ENCODE results near the gene RHCE. TPM values are rescaled to one million over a fixed set of nuclear protein-coding genes. Genes with fewer than 3 reads are reported as not detected.

Gene RHCE
- total and polyA plus RNA-seq, 2 experiments from 2014 or later, result 0.15 to 0.17 TPM

DNA sequence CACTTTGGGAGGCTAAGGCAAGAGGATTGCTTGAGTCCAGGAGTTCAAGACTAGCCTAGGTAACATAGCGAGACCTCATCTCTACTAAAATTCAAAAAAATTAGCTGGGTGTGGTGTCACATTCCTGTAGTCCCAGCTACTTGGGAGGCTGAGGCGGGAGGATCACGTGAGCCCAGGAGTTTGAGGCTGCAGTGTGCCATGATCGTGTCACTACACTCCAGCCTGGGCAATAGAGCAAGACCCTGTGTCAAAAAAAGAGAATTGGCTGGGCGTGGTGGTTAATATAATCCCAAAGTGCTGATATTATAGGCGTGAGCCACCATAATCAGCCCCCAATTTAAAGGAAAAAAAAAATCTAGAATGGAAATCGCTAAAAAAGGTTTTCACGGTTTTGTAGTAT lies 17.0 kb upstream of the RHCE start:
- no peak overlapping the region for H3K4me3 ChIP-seq
- H3K27ac ChIP-seq (ENCODE audit: low read depth), result no peak overlapping the region
- Mint-ChIP-seq H3K36me3 (ENCODE audit: low read depth) (no peaks in the 10 kb centered on the region), H3K4me1 (no peaks in the 10 kb centered on the region; the same call in 2 of the 3 replicates), H3K9me3 (no peaks in the 10 kb centered on the region), H3K27me3 (ENCODE audit: insufficient read depth, low read depth, poor library complexity) (no peaks in the 10 kb centered on the region), H3K27ac (no peak overlapping the region), H3K4me3 (no peak overlapping the region)
- no peaks in the 10 kb centered on the region for H3K9me2 ChIP-seq (ENCODE audit: insufficient read depth)
- H3K4me1 ChIP-seq (ENCODE audit: insufficient read depth), result no peaks in the 10 kb centered on the region
- H3K79me2 ChIP-seq (replicated peaks; ENCODE audit: insufficient read depth), result peaks cover 61% of the 10 kb centered on the region
- H2AFZ ChIP-seq, result no peak overlapping the region
- DNase-seq (ENCODE audit: low spot score), result no peak
- no peak for TF ChIP-seq STAT1 (IDR thresholded peaks at IDR 0.05; ENCODE audit: unreplicated experiment)
- no peak for TF ChIP-seq NANOG (IDR thresholded peaks at IDR 0.05; ENCODE audit: borderline replicate concordance)
- TF ChIP-seq EZH2phosphoT487 (IDR thresholded peaks at IDR 0.05; ENCODE audit: unreplicated experiment), result no peak
- TF ChIP-seq JUNB (IDR thresholded peaks at IDR 0.05; ENCODE audit: unreplicated experiment), result no peak
- no peak for TF ChIP-seq ZNF114 (CRISPR knock-in tag; IDR thresholded peaks at IDR 0.05)
- TF ChIP-seq POLR2AphosphoS5 (IDR thresholded peaks at IDR 0.05; ENCODE audit: low read depth), result no peak
- no peak for TF ChIP-seq CREB1 (CRISPR knock-in tag; IDR thresholded peaks at IDR 0.05; ENCODE audit: low read depth)
- TF ChIP-seq EZH2 (IDR thresholded peaks at IDR 0.05; ENCODE audit: low read depth, unreplicated experiment), result no peak
- TF ChIP-seq, protein P1, sequence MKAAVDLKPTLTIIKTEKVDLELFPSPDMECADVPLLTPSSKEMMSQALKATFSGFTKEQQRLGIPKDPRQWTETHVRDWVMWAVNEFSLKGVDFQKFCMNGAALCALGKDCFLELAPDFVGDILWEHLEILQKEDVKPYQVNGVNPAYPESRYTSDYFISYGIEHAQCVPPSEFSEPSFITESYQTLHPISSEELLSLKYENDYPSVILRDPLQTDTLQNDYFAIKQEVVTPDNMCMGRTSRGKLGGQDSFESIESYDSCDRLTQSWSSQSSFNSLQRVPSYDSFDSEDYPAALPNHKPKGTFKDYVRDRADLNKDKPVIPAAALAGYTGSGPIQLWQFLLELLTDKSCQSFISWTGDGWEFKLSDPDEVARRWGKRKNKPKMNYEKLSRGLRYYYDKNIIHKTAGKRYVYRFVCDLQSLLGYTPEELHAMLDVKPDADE (IDR thresholded peaks at IDR 0.05), result no peak
- no peak for TF ChIP-seq ZNF331 (CRISPR knock-in tag; IDR thresholded peaks at IDR 0.05; ENCODE audit: low read depth)
- TF ChIP-seq, protein P2, sequence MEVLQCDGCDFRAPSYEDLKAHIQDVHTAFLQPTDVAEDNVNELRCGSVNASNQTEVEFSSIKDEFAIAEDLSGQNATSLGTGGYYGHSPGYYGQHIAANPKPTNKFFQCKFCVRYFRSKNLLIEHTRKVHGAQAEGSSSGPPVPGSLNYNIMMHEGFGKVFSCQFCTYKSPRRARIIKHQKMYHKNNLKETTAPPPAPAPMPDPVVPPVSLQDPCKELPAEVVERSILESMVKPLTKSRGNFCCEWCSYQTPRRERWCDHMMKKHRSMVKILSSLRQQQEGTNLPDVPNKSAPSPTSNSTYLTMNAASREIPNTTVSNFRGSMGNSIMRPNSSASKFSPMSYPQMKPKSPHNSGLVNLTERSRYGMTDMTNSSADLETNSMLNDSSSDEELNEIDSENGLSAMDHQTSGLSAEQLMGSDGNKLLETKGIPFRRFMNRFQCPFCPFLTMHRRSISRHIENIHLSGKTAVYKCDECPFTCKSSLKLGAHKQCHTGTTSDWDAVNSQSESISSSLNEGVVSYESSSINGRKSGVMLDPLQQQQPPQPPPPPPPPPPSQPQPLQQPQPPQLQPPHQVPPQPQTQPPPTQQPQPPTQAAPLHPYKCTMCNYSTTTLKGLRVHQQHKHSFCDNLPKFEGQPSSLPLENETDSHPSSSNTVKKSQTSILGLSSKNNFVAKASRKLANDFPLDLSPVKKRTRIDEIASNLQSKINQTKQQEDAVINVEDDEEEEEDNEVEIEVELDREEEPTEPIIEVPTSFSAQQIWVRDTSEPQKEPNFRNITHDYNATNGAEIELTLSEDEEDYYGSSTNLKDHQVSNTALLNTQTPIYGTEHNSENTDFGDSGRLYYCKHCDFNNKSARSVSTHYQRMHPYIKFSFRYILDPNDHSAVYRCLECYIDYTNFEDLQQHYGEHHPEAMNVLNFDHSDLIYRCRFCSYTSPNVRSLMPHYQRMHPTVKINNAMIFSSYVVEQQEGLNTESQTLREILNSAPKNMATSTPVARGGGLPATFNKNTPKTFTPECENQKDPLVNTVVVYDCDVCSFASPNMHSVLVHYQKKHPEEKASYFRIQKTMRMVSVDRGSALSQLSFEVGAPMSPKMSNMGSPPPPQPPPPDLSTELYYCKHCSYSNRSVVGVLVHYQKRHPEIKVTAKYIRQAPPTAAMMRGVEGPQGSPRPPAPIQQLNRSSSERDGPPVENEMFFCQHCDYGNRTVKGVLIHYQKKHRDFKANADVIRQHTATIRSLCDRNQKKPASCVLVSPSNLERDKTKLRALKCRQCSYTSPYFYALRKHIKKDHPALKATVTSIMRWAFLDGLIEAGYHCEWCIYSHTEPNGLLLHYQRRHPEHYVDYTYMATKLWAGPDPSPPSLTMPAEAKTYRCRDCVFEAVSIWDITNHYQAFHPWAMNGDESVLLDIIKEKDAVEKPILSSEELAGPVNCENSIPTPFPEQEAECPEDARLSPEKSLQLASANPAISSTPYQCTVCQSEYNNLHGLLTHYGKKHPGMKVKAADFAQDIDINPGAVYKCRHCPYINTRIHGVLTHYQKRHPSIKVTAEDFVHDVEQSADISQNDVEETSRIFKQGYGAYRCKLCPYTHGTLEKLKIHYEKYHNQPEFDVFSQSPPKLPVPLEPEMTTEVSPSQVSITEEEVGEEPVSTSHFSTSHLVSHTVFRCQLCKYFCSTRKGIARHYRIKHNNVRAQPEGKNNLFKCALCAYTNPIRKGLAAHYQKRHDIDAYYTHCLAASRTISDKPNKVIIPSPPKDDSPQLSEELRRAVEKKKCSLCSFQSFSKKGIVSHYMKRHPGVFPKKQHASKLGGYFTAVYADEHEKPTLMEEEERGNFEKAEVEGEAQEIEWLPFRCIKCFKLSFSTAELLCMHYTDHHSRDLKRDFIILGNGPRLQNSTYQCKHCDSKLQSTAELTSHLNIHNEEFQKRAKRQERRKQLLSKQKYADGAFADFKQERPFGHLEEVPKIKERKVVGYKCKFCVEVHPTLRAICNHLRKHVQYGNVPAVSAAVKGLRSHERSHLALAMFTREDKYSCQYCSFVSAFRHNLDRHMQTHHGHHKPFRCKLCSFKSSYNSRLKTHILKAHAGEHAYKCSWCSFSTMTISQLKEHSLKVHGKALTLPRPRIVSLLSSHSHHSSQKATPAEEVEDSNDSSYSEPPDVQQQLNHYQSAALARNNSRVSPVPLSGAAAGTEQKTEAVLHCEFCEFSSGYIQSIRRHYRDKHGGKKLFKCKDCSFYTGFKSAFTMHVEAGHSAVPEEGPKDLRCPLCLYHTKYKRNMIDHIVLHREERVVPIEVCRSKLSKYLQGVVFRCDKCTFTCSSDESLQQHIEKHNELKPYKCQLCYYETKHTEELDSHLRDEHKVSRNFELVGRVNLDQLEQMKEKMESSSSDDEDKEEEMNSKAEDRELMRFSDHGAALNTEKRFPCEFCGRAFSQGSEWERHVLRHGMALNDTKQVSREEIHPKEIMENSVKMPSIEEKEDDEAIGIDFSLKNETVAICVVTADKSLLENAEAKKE (CRISPR knock-in tag; IDR thresholded peaks at IDR 0.05), result no peak
- TF ChIP-seq, protein P3, sequence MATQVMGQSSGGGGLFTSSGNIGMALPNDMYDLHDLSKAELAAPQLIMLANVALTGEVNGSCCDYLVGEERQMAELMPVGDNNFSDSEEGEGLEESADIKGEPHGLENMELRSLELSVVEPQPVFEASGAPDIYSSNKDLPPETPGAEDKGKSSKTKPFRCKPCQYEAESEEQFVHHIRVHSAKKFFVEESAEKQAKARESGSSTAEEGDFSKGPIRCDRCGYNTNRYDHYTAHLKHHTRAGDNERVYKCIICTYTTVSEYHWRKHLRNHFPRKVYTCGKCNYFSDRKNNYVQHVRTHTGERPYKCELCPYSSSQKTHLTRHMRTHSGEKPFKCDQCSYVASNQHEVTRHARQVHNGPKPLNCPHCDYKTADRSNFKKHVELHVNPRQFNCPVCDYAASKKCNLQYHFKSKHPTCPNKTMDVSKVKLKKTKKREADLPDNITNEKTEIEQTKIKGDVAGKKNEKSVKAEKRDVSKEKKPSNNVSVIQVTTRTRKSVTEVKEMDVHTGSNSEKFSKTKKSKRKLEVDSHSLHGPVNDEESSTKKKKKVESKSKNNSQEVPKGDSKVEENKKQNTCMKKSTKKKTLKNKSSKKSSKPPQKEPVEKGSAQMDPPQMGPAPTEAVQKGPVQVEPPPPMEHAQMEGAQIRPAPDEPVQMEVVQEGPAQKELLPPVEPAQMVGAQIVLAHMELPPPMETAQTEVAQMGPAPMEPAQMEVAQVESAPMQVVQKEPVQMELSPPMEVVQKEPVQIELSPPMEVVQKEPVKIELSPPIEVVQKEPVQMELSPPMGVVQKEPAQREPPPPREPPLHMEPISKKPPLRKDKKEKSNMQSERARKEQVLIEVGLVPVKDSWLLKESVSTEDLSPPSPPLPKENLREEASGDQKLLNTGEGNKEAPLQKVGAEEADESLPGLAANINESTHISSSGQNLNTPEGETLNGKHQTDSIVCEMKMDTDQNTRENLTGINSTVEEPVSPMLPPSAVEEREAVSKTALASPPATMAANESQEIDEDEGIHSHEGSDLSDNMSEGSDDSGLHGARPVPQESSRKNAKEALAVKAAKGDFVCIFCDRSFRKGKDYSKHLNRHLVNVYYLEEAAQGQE (IDR thresholded peaks at IDR 0.05; ENCODE audit: unreplicated experiment), result no peak
- no peaks in the 10 kb centered on the region for H3K36me3 ChIP-seq (ENCODE audit: insufficient read depth)
- H4K20me1 ChIP-seq (replicated peaks; ENCODE audit: insufficient read depth), result peaks cover 13% of the 10 kb centered on the region
- no peak overlapping the region for H3K4me2 ChIP-seq
- no peak for ATAC-seq
- no peaks in the 10 kb centered on the region for H3F3A ChIP-seq (replicated peaks; ENCODE audit: low read depth)
- H3K27me3 ChIP-seq (ENCODE audit: insufficient read depth), result no peaks in the 10 kb centered on the region
